Measurements from ENCODE around the gene SERPINA3. TPM values are rescaled to one million over a fixed set of nuclear protein-coding genes. Genes with fewer than 3 reads are reported as not detected.

SERPINA3 gene
- total RNA-seq, 4 donors from 2014 or later, result 1.7 to 109 (median 17.6) TPM

- no peak overlapping the region for H3K4me3 ChIP-seq
- no peaks in the 10 kb centered on the region for H3K36me3 ChIP-seq
- no peaks in the 10 kb centered on the region for H3K27me3 ChIP-seq
- H3K9me3 ChIP-seq, result no peaks in the 10 kb centered on the region
- intact Hi-C loops (cut with DNase I; ENCODE audit: low total_unique reads), result no loop called here
- H3K27ac ChIP-seq, result no peak overlapping the region
- H3K4me1 ChIP-seq, result no peaks in the 10 kb centered on the region
- no peak for DNase-seq
- TF ChIP-seq POLR2A (IDR thresholded peaks at IDR 0.05) (no peak), CTCF (IDR thresholded peaks at IDR 0.05) (no peak)
Observed at GRCh38 chr14:94586635-94587034, 25.6 kb upstream of the SERPINA3 start.

GRCh38 chr14:94588311-94588710 is 23.9 kb upstream of the SERPINA3 start:
- TF ChIP-seq POLR2A (IDR thresholded peaks at IDR 0.05), result no peak
- no peak for TF ChIP-seq CTCF (IDR thresholded peaks at IDR 0.05)
- Histone ChIP-seq H3K9me3 (no peaks in the 10 kb centered on the region), H3K4me3 (no peak overlapping the region), H3K27ac (no peak overlapping the region), H3K27me3 (no peaks in the 10 kb centered on the region), H3K4me1 (no peaks in the 10 kb centered on the region), H3K36me3 (no peaks in the 10 kb centered on the region)
- no peak for DNase-seq
- intact Hi-C loops (cut with DNase I; ENCODE audit: low total_unique reads), result no loop called here

GRCh38 chr14:94591073-94591472 is 21.1 kb upstream of the SERPINA3 start:
- H3K9me3 ChIP-seq, result no peaks in the 10 kb centered on the region
- no peak overlapping the region for H3K4me3 ChIP-seq
- H3K27ac ChIP-seq, result no peak overlapping the region
- H3K4me1 ChIP-seq, result no peaks in the 10 kb centered on the region
- intact Hi-C loops (cut with DNase I; ENCODE audit: low total_unique reads), result no loop called here
- no peak for DNase-seq
- H3K27me3 ChIP-seq, result no peaks in the 10 kb centered on the region
- TF ChIP-seq CTCF (IDR thresholded peaks at IDR 0.05) (no peak), POLR2A (IDR thresholded peaks at IDR 0.05) (no peak)
- no peaks in the 10 kb centered on the region for H3K36me3 ChIP-seq

GRCh38 chr14:94591871-94592270 is 20.3 kb upstream of the SERPINA3 start:
- DNase-seq, result no peak
- H3K9me3 ChIP-seq, result no peaks in the 10 kb centered on the region
- no peaks in the 10 kb centered on the region for H3K4me1 ChIP-seq
- TF ChIP-seq CTCF (IDR thresholded peaks at IDR 0.05) (no peak), POLR2A (IDR thresholded peaks at IDR 0.05) (no peak)
- H3K27ac ChIP-seq, result no peak overlapping the region
- no peaks in the 10 kb centered on the region for H3K36me3 ChIP-seq
- intact Hi-C loops (cut with DNase I; ENCODE audit: low total_unique reads), result no loop called here
- no peaks in the 10 kb centered on the region for H3K27me3 ChIP-seq
- no peak overlapping the region for H3K4me3 ChIP-seq

GRCh38 chr14:94592457-94592856 is 19.7 kb upstream of the SERPINA3 start:
- H3K9me3 ChIP-seq, result no peaks in the 10 kb centered on the region
- no peaks in the 10 kb centered on the region for H3K4me1 ChIP-seq
- DNase-seq, result no peak
- TF ChIP-seq POLR2A (IDR thresholded peaks at IDR 0.05) (no peak), CTCF (IDR thresholded peaks at IDR 0.05) (no peak)
- intact Hi-C loops (cut with DNase I; ENCODE audit: low total_unique reads), result no loop called here
- H3K36me3 ChIP-seq, result no peaks in the 10 kb centered on the region
- H3K27ac ChIP-seq, result no peak overlapping the region
- no peak overlapping the region for H3K4me3 ChIP-seq
- no peaks in the 10 kb centered on the region for H3K27me3 ChIP-seq

Data from uterus (tissue), 4 donors.